ENCODE measurements around the gene OLFM1.

DNA sequence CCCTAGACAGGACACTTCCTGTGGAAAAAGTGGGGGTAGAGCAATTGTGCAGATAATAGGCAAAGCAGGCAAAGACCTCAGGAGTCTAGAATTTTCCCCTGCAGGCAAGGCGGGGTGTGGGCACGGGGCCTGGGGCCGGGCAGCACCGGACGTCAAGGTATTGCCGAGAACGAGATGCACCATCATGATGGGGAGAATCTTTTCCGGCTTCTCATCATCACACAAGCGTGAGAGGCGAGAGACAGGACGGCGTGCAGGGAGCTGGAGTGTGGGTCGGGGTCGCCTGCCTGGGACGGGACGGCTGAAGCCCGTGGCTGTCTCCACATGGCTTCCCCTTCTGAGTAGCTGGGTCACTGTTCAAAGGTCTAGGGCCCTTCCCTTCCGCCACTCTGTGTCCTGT is 44.5 kb downstream of the OLFM1 start:
- no peak for TF ChIP-seq SIN3A (IDR thresholded peaks at IDR 0.05; ENCODE audit: borderline replicate concordance, insufficient read depth, low read length)
- TF ChIP-seq, protein P1, sequence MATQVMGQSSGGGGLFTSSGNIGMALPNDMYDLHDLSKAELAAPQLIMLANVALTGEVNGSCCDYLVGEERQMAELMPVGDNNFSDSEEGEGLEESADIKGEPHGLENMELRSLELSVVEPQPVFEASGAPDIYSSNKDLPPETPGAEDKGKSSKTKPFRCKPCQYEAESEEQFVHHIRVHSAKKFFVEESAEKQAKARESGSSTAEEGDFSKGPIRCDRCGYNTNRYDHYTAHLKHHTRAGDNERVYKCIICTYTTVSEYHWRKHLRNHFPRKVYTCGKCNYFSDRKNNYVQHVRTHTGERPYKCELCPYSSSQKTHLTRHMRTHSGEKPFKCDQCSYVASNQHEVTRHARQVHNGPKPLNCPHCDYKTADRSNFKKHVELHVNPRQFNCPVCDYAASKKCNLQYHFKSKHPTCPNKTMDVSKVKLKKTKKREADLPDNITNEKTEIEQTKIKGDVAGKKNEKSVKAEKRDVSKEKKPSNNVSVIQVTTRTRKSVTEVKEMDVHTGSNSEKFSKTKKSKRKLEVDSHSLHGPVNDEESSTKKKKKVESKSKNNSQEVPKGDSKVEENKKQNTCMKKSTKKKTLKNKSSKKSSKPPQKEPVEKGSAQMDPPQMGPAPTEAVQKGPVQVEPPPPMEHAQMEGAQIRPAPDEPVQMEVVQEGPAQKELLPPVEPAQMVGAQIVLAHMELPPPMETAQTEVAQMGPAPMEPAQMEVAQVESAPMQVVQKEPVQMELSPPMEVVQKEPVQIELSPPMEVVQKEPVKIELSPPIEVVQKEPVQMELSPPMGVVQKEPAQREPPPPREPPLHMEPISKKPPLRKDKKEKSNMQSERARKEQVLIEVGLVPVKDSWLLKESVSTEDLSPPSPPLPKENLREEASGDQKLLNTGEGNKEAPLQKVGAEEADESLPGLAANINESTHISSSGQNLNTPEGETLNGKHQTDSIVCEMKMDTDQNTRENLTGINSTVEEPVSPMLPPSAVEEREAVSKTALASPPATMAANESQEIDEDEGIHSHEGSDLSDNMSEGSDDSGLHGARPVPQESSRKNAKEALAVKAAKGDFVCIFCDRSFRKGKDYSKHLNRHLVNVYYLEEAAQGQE (IDR thresholded peaks at IDR 0.05; ENCODE audit: insufficient read depth in 1 of 2, low read depth in 2 of 2, low read length in 2 of 2) = no peak
- no peak for TF ChIP-seq POLR2AphosphoS5 (IDR thresholded peaks at IDR 0.05; ENCODE audit: low read depth, low read length)

Data from PFSK-1 (cell line).